Hepatocyte (in vitro differentiated cells): ENCODE data around the gene ABCG4.

Experiments used
- CTCF ChIP-seq: fragments of 200-600 bp; sonication (generic); IDR thresholded peaks from 2 replicates; pipeline ENCODE4 v1.5.1; 2016; ENCODE audit warnings: antibody characterized with exemption, mild to moderate bottlenecking; ENCODE audit not compliant: poor library complexity
- EZH2 ChIP-seq: fragments of 200-600 bp; sonication (generic); IDR thresholded peaks from 2 replicates; pipeline ENCODE4 v1.6.1; 2016; ENCODE audit warnings: antibody characterized with exemption, mild to moderate bottlenecking, borderline replicate concordance
- EZH2phosphoT487 ChIP-seq: fragments of 200-600 bp; sonication (generic); IDR thresholded peaks from one replicate; pipeline ENCODE4 v1.6.1; 2018; ENCODE audit warnings: antibody characterized with exemption, mild to moderate bottlenecking, low read depth, moderate library complexity; ENCODE audit not compliant: unreplicated experiment, severe bottlenecking

- TF ChIP-seq CTCF: no peak
- TF ChIP-seq EZH2: no peak
- no peak for TF ChIP-seq EZH2phosphoT487
Measured at GRCh38 chr11:119198925-119199324, 50.1 kb downstream of the ABCG4 start.
